ENCODE measurements around the gene VCL. TPM values are rescaled to one million over a fixed set of nuclear protein-coding genes. Genes with fewer than 3 reads are reported as not detected.

VCL gene
- total RNA-seq, 1 experiment from 2014 or later, result 495 TPM

DNA sequence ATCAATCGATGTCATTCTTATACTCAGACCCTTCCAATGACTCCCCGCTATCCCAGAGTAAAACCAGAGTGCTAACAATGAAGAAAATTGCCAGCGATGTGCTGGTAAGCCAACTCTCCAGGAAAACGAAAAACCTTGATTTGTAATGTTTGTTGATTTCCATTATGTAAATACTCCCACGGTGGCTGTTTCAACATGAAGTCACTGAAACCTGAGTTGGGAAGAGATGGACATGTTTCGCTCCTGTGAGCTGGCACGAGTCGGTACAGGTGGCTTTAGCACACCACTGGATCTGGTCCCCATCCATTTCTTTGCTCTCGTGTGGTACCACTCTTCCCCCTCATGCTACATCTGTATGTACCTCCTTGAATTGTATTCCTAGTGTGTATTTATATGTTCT, 99.9 kb downstream of the VCL start:
- ATAC-seq (no peak), DNase-seq (ENCODE audit: low read depth, low spot score) (no peak)
- BruUV-seq (replicated peaks), result TSS peak; percentile 28
- H3K27me3 ChIP-seq (ENCODE audit: control insufficient read depth, insufficient read depth, low read length), result no peaks in the 10 kb centered on the region
- H3K9me3 ChIP-seq (ENCODE audit: control insufficient read depth, insufficient read depth, low read depth, low read length), result no peaks in the 10 kb centered on the region
- intact Hi-C loops (cut with micrococcal nuclease; ENCODE audit: unreplicated experiment) (no loop called here), in situ Hi-C loops (cut with HindIII; ENCODE audit: low pct_unique_long_range_greater_than_20kb, low sequenced_read_pairs) (no loop called here)
- no peak for TF ChIP-seq REST (IDR thresholded peaks at IDR 0.05; ENCODE audit: insufficient read depth in 1 of 2, low read depth in 2 of 2, low read length in 1 of 2)
- no peak for TF ChIP-seq POLR2AphosphoS5 (IDR thresholded peaks at IDR 0.05; ENCODE audit: low read depth, low read length)
- no peak for TF ChIP-seq CTCF (IDR thresholded peaks at IDR 0.05)
- TF ChIP-seq TCF7L2 (IDR thresholded peaks at IDR 0.05; ENCODE audit: low read depth, low read length), result no peak
- no peak for TF ChIP-seq SIN3A (IDR thresholded peaks at IDR 0.05; ENCODE audit: borderline replicate concordance, insufficient read depth, low read depth, low read length)
- H3K4me1 ChIP-seq (ENCODE audit: control insufficient read depth, insufficient read depth, low read length), result no peaks in the 10 kb centered on the region
- H3K27ac ChIP-seq (ENCODE audit: low read length), result no peak overlapping the region
- CTCF ChIA-PET, result no interaction called here
- H3K4me3 ChIP-seq (ENCODE audit: low read depth in 2 of 2, low read length in 2 of 2), result no peak overlapping the region
- POLR2A ChIA-PET, result interaction anchor here (0.7 kb wide), 1 partner anchor 40 kb away, joined by 3 read pairs; no protein-coding TSS in a partner anchor
- H3K36me3 ChIP-seq (ENCODE audit: control insufficient read depth, insufficient read depth, low read length), result peaks cover 72% of the 10 kb centered on the region

- no TSS peak for BruUV-seq (replicated peaks)
- in situ Hi-C loops (cut with HindIII; ENCODE audit: low pct_unique_long_range_greater_than_20kb, low sequenced_read_pairs), result no loop called here
- POLR2A ChIA-PET, result interaction anchor here (0.6 kb wide), 1 partner anchor 179 kb away, joined by 7 read pairs; no protein-coding TSS in a partner anchor
Observed at GRCh38 chr10:74099420-74099819, 101.5 kb downstream of the VCL start.

More at GRCh38 chr10:74099420-74099819, 101.5 kb downstream of the VCL start:
- CTCF ChIA-PET, result no interaction called here
- DNase-seq (ENCODE audit: low read depth, low spot score), result no peak
- no peak overlapping the region for H3K4me3 ChIP-seq (ENCODE audit: low read depth in 2 of 2, low read length in 2 of 2)
- TF ChIP-seq REST (IDR thresholded peaks at IDR 0.05; ENCODE audit: insufficient read depth in 1 of 2, low read depth in 2 of 2, low read length in 1 of 2), result no peak
- TF ChIP-seq POLR2AphosphoS5 (IDR thresholded peaks at IDR 0.05; ENCODE audit: low read depth, low read length), result no peak
- TF ChIP-seq CTCF (IDR thresholded peaks at IDR 0.05), result no peak
- TF ChIP-seq TCF7L2 (IDR thresholded peaks at IDR 0.05; ENCODE audit: low read depth, low read length), result no peak
- no peak for TF ChIP-seq SIN3A (IDR thresholded peaks at IDR 0.05; ENCODE audit: borderline replicate concordance, insufficient read depth, low read depth, low read length)
- peaks cover 74% of the 10 kb centered on the region for H3K36me3 ChIP-seq (ENCODE audit: control insufficient read depth, insufficient read depth, low read length)
- no peaks in the 10 kb centered on the region for H3K4me1 ChIP-seq (ENCODE audit: control insufficient read depth, insufficient read depth, low read length)
- H3K9me3 ChIP-seq (ENCODE audit: control insufficient read depth, insufficient read depth, low read depth, low read length), result no peaks in the 10 kb centered on the region
- intact Hi-C loops (cut with micrococcal nuclease; ENCODE audit: unreplicated experiment), result no loop called here
- H3K27me3 ChIP-seq (ENCODE audit: control insufficient read depth, insufficient read depth, low read length), result no peaks in the 10 kb centered on the region
- no peak for ATAC-seq
- H3K27ac ChIP-seq (ENCODE audit: low read length), result no peak overlapping the region

Measured in Panc1 (cell line).